Measurements from ENCODE around the gene FAM20C.

Gene FAM20C

DNA sequence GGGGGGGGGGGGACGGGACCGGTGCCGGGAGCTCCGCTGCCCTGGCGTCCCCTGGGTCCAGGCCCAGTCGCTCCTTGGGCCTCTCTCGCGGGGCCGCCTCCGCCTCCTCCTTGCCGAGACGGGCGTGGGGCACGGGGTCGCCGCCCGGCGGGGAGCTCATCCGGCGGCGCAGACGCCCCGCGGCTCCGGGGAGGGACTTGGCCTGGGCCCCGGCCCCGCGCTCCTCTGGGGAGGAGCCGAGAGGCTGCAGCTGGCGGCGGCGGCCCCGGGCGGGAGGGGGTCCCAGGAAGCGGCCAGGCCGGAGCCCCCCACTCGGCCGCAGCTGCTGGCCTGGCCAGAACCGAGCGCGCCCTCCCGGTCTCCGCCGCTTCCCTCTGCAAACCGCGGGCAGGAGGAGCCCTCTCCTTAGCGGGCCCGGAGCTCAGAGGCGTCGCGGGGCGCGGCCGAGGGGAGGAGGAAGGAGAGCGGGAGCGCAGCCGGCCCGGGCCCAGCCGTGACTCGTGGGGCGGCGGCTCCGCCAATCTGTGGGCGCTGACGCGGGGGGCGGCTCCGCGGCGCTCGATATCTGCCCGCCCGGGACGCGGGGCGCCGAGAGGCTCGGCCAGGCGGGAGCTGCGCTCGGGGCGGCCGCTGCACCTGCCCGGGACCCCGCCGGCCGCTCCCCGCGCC is at the start of gene FAM20C:
Gene FAM20C (plus strand): TSS at position 591 of the 669 bp plus-strand sequence. CDS start 629 bp downstream, outside the sequence.
- DNase-seq, result peak; percentile 91

DNA sequence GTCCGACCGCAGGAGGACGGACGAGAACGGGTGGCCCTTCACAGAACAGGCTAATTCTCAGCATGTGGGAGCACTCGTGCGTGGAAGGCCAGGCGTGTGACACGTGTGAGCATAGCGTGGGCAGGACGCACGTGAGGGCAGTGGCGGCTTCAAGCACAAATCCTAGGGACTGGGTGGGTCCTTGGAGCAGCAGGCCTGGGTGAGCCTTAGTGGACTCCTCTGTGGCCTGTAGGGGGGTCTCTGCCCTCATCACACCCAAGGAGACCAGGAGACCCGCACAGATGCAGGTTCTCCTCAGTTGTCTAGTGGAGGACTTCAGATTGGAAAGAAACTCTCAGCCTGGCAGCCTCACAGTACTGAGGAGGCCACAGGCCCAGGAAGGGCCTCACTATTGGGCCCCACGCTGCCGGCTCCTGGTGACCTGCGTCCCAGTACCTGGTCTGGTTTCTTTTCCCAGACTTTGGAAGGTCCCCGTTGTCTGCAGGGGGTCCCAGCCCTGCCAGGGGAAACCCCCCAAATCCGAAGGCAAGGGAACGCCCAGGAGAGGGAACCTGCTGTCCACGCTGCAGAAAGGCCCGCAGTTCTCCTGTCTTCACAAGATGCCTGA is 49.1 kb upstream of the FAM20C start:
- no peak for DNase-seq

DNA sequence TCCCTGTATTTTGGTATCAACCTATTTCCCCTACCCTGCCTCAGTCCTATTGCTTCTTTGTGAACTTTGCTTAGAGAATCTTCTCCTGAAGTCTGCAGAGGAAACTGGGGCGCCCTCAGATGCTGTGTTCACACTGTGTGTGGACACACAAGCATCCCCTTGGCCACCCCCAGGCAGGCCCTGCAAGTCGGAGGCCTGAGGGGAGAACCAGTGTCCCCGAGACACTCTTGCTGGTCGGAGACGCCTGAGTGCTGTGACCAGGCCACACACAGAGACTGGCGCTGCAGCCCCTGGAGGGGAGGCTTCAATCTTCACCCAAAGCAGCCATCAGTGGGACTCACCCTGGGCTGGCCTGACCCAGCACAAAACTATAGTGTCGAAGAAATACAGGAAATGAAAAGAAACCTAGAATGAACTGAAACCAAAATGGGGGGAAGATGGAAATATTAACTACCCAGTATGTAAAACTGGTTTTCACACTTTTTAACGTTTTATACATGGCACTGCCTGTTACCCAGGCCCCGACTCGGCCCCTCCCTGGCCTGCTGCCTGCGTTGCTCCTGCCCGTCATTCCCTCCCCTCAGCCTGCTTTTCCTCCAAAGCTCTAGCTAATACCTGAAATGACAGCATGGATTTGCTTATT is 48.4 kb upstream of the FAM20C start:
- DNase-seq, result no peak

DNA sequence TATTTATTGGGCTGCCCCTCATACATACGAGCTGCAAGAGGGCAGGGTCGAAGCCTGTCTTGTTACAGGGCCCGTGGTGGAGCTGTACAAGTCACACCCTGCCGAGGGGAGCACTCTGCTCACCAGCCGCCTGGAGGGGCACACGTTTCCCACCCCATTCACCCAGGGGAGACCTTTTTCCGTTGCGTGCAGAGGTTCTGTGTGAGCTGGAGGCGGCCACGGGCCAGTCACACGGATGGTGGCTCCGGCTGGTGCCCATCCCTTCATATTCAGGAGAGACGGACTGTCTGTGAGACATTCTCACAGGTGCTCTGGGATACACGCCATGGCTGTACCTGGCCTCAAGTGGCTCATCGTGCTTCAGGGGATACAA is 47.9 kb upstream of the FAM20C start:
- DNase-seq, result no peak

DNA sequence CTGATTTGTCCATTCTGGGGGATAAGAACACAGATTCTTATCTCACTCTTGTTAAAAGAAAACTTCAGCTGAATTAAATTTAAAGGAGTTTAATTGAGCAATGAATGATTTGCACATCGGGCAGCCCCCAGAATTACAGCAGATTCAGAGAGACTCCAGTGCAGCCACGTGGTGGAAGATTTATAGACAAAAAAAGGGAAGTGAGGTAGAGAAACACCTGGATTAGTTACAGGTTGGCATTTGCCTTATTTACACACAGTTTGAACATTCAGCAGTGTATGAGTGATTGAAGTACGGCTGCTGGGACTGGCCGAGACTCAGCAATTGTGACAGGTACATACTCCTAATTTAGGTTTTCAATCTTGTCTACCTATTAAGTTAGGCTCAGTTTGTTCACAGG is 46.5 kb upstream of the FAM20C start:
- DNase-seq, result no peak

DNA sequence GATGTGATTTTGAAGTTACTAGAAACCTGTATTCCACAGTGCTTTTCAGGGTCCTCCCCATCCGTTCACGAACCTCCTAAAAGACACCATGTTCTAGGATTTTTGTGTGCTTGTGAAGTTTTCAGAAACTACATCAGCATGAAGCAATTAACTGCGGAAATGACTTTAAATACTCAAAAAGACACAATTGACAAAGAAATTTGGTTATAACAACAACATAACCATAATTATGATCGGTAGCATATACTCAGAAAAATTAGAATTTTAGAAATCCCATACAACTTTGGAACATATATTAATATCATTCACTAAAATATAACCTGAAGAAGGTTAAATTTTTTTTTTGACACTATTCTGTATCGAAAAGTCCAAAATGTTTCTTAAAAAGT is 43.8 kb upstream of the FAM20C start:
- DNase-seq, result no peak

DNA sequence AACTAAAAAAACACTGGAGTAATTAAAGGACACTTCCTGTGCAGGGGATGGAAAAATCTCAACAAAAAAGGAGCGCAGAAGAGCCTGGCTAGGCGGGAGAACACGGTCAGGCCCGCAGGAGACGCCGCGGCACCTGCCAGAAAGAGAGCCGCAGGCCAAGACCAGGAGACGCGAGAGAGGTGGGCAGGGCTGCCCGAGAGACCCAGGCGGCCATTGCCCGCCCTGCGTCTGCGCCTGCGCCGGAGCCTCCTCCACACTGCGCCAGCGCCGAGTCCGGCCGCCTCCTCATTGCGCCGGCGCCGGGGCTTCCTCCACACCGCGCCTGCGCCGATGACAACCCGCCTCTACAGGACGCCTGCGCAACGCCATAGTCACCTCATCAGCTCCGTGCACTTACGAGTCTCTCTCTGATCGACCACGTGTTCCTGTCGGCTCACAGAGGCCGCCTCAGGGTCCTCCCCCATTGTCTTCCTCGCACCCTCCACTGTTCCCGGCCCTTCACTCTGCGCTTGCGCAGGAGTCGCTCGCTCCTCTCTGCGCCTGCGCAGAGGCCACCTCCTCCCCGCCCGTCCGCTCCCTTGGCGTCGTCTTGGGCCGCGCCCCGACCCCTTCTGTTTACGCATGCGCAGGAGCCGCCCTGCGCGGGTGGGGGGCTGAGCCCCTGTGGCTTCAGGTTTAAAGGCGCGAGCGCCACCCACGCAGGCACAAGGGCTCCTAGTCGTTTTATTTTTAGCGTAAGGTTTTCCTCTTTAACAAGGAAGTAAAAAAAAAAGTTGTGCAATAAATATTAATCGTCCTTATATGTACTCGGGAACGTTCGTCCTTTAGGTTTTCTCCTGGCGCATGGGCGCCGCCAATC is 43.2 kb upstream of the FAM20C start:
- DNase-seq, result peak; percentile 99

DNA sequence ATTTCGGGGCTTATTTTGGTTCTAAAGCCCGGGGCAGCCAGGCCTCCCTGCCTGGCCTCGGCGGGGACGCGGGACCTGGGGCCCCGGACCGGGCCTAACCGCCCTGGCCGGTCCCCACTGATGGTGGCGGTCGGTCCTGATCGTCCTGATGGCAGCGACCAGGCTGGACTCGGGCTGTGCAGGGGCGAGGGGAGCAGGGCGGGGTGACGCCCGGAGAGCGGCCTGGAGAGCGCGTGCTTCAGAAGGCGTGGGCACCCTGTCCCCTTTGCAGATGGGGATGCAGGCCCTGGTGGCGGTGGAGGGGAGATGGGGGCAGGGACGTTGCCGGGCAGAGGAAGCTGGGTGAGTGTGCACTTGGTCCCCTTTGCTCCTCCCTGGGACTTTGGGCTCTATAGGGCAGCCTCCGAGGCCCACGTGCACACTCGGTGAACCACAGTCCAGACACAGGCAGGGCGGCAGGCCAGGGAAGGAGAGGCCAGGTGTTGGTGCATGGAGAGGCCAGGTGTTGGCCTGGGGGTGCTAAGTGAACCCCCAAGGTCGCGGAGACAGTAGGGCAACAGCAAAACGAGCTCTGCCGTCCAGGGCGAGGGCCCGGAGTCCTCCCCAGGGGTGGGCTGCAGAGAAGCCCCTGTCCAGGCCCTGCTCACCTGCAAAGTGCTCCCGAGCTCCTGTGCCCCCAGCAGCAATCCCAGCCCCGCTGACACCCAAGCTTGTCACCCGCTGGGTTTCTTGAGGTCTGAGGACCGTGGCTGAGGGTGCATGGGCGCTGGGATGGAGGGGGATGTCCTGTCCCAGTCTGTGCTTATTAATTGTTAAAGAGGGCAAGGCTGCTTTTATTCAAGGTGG is 42.4 kb upstream of the FAM20C start:
- DNase-seq, result no peak

DNA sequence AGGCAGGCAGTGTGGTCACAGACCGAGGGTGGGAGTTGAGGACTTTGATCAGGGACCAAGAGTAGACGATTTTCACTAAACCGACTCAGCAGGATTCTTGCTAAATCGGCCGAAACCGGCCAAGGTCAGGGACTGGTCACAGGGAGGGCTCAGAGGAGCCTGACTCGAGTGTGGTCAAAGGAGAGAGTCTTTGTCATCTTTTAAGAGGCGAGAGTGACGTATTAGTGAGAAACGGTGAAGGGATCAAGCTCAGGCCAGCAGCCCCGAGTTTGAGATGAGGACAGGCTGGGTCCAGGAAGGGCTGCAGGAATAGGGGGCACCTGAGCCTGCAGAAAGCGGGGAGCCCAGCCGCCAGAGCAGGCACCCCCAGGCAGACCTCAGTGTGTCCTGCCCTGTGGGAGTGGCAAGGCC is 41.6 kb upstream of the FAM20C start:
- DNase-seq, result no peak

DNA sequence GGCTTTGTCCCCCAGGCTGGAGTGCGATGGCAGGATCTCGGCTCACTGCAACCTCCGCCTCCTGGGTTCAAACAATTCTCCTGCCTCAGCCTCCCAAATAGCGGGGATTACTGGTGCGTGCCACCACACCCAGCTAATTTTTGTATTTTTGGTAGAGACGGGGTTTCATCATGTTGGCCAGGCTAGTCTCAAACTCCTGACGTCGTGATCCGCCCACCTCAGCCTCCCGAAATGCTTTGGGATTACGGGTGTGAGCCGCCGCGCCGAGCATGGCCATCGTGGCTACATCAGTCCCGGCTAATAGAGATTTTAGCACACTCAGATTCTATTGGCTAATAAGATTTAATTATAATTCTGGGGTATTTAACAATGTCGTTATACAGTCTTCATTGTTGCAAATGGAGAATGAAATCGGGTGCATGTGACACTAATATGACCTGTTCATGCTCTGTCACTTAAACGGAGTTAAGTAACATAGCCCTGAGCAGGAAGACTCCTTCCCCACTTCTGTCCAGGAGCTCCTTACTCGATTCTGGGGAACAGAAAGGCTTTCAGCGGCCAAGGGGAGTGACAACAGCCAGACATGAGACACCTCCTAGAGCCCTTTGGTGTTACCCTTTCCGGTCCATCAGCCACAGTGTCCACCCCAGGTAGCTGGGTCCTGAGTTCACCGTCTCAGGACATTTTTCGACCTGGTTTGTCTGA is 40.9 kb upstream of the FAM20C start:
- no peak for DNase-seq

DNA sequence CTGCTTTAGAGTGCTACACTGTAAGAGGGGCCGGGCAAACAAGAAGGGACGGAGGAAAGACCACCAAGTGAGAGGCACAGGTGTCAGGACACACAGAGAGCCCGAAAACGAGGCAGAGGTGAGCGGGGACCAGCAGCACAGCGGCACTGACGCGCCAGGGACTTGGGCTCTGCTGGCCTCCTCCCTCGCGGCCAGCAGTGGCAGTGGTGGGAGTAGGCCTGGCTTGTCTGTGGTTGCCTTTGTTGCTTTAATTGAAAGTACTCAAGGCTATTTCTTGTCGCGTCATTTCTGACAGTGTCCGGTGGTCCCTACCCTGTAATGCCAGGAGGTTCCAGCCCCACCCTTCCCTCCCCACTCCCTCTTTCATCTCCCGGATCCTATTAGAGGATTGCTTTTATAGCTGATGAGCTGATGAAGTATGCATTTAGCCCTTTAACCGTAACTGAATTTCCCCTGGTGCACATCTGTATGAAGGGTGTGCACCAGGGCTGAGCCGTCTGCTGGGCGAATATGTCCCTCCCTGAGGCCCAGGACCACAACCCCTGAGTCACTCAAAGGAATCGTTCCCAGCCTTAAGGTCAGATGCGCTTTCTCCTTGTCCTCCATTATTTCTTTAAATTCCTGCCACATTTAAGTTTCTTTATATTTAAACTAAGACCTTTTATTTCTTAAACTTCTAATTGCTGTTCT is 39.5 kb upstream of the FAM20C start:
- no peak for DNase-seq

DNA sequence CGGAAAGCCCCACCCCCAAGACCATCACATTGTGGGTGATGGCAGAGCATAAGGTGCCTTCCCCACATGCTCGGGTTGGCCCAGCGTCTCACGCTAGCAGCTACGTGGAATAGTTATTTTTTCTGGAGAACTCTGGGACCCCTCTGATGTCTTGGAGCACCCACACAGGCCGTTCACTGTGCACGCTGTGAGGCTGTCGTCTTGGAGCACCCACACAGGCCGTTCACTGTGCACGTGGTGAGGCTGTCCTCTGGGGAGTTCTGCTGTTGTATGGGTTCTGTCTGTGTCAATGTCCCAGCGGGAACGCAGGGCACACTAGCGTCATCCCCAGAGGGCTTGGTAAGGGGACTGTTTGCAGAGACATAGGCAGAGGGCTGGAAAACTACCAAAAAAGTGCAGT is 38.8 kb upstream of the FAM20C start:
- DNase-seq, result no peak

DNA sequence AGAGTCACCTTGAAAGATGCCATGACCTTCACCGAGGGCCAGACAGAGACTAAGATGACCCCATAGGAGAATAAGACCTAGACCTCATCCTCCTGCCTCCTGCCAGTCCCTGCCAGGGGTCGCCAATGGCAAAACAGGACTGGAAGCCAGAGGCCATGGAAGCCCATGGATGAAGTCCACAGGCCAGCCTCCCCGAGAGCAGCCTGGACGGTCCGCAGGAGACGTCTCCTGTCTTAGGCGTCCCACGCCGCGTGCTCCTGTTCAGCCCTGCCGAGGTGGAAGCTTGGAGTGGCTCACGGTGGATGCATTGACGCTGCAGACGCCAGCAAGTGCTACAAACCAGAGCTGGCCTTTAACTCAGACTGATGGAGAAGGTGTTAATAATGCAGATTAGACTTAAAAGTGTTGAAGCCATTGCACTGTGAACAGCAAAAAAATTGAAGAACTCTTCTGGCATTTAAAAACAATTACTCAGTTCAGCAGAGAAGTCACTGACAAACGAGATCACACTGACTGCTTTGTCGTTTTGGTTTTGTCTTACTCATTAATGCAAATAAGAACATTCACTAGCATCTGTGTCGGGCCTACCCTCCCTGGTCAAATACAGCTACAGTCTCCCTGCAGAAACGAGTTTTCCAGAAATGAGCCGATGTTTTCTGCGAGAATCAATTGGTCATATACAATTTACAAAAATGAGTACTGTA is 38.1 kb upstream of the FAM20C start:
- DNase-seq, result peak; percentile 46

DNA sequence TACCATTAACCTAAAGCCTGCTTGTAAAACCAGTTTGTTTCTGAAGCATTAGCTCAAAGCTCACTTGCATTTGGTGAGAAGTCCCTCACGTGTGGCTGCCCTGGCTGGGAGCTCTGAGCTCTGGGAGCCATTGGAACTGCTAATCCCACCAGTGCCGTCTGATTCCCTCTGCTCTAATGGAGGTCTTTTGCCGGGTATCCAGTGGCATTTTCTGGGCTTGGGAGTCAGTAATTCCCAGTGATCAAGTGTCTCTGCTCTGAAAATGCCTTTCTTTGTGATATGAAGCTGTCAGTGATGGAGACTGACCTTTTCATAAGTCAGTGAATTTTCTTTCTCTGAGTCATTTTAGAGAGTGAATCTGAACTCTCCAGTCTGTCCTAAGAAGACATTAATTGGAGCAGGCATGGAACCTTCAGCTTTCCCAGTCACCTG is 36.9 kb upstream of the FAM20C start:
- no peak for DNase-seq

DNA sequence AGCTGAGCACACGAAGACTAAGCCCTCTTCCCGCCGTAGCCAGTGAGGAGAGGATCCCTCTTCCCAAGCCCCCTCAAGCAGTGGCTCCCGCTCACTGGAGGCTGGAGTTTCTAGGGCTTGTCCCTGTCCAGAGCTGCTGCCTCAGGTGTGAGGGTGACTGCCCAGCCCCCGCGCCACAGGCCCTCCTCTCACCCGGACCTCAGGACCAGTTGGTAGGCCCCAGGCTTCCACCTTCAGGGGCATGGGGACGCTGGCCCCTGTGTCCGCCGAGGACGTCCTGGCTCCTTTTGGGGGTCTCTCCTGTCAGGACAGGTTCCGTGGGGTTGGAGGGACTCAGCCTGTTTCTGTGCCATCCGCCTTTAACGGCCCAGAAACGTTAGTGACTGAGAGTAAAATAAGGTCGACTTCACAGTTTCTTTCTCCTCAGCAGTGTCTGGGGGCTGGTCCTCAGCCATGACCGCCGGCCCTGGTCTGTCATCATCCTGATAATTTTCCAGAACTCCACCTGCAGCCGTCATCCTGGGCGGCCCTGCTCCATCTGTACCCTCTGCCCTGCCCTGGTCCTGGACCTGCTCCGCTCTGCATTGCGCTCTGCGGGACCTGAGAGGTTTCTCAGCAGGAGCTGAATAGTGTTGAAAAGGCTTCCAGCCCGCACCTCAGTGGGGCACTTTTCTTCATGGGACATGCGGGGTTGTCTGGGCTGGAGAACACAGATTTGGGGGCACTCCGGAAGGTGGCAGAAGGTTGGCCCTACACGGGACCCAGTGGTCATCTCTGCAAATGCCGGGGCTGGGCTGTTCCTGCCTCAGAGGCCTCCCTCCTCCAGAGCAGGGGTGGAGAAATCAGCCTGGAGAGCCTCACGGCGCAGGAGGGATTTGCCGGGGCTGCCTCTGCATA is 36.0 kb upstream of the FAM20C start:
- DNase-seq, result no peak

DNA sequence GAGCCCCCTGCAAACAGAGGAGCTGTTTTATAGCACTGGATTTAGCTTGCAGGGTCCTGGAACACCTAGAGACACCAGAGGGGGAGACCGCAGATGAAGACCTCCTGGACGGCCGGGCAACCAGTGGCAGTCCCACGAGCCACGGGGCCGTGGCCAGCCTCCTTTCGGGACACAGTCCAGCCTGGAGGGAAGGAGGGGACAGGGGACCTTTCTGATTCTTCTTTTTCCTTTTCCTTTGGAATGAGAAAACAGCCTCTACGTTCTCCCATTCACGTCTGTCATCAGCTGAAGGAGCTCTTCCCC is 35.4 kb upstream of the FAM20C start:
- DNase-seq, result no peak

DNA sequence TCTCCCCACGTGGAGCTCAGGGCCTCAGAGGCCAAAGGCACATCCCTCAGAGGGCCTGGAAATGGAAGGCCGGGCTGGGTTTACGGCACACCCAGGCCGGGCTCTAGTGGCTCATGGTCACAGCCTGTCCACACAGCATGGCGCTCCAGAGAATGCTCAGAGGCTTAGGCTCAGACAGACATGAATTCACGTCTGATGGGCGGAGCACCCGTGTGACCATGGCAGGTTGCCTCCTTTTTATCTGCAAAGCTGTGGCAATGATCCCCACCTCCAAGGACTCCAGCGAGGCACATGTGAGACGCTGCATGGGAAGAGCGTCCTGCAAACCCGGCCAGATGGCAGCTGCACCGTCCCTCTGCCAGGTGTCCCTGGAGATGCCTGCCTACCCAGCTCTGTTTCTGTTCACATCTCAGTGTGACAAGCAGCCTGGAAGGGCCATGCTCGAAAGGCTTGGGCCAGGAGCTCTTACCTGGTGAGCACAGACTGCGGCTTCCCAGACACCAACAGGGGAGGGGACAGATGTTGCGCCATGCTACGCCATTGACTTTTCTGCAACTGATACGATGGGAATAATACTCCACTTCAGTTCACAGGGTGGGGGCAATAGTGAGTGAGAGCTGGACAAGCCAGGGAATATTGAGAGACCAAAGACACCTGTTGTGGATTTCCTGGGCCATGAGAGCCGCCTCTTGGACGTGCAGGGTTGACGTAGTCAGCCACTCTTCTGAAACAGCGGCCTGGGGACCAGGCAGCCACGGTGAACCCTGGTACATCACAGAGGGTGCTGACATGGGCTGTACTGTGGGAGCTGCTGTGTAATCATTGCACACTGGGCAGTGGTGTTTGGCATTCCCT is 34.4 kb upstream of the FAM20C start:
- DNase-seq, result no peak

DNA sequence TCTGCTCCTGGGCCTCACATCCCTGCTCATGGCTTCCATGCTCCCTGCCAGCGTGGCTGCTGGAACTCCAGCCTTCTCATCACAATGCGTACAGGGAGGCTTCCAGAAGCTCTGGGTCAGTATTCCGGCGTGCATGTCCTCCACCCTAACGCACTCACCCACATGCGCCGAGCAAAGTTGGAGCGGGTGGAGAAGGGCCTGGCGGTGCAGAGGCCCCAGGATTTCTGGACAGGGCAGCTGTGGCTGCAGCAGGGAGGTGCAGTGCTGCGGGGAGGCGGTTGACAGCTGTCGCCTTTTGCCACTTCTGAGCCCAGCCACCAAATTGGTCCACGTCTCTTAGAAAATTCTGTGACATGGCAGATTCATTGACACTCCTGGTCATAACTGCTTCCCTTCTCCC is 33.6 kb upstream of the FAM20C start:
- DNase-seq, result no peak

All from midbrain (tissue), 1 donor.